Fibroblast of skin of scalp (primary cell): ENCODE results near the gene TRANK1.
"Not testable (repeated sequence)": the region's sequence is repeated elsewhere in the genome, so short reads cannot be mapped to it uniquely, and the experiment has no call there.

Source experiments
- DNase-seq: peaks from one replicate; pipeline ENCODE4 v3.0.0-alpha.2; 2013

The TRANK1 gene

GRCh38 chr3:36957063-36957462 lies 12.2 kb upstream of the TRANK1 start:
- no peak for DNase-seq

GRCh38 chr3:36956155-36956554 lies 11.3 kb upstream of the TRANK1 start:
- no peak for DNase-seq

GRCh38 chr3:36954452-36955134 lies 9.7 kb upstream of the TRANK1 start:
- DNase-seq = no peak

- not testable (repeated sequence) for DNase-seq
These were observed 3.0 kb upstream of the TRANK1 start for GRCh38 chr3:36947814-36948213.

GRCh38 chr3:36945333-36945980 lies 603 bp upstream of the TRANK1 start:
- no peak for DNase-seq

GRCh38 chr3:36944012-36944640 lies 728 bp downstream of the TRANK1 start:
- DNase-seq = peak; percentile 60

GRCh38 chr3:36943601-36944000 lies 1.3 kb downstream of the TRANK1 start:
- no peak for DNase-seq

- DNase-seq = no peak
These were observed 2.1 kb downstream of the TRANK1 start for GRCh38 chr3:36942638-36943248.

GRCh38 chr3:36941658-36942057 lies 3.2 kb downstream of the TRANK1 start:
- DNase-seq = no peak

- DNase-seq = no peak
These were observed 3.7 kb downstream of the TRANK1 start for GRCh38 chr3:36941162-36941561.

- peak; percentile 29 for DNase-seq
These were observed 7.4 kb downstream of the TRANK1 start for GRCh38 chr3:36937492-36937891.

- DNase-seq = no peak
These were observed 11.1 kb downstream of the TRANK1 start for GRCh38 chr3:36933540-36934296.

- not testable (repeated sequence) for DNase-seq
These were observed 13.4 kb downstream of the TRANK1 start for GRCh38 chr3:36931424-36931823.

GRCh38 chr3:36928220-36928619 lies 16.6 kb downstream of the TRANK1 start:
- DNase-seq = no peak

GRCh38 chr3:36926292-36926897 lies 18.5 kb downstream of the TRANK1 start:
- no peak for DNase-seq

- DNase-seq = no peak
These were observed 19.9 kb downstream of the TRANK1 start for GRCh38 chr3:36924744-36925521.

GRCh38 chr3:36923981-36924743 lies 20.7 kb downstream of the TRANK1 start:
- no peak for DNase-seq

GRCh38 chr3:36923523-36923943 lies 21.3 kb downstream of the TRANK1 start:
- DNase-seq = no peak

GRCh38 chr3:36920884-36921567 lies 23.8 kb downstream of the TRANK1 start:
- no peak for DNase-seq
